K562 (cell line): ENCODE data around the gene SOSTDC1. TPM values are rescaled to one million over a fixed set of nuclear protein-coding genes. Genes with fewer than 3 reads are reported as not detected.

Experiments used
- ARNT ChIP-seq, 2 experiments: fragments of 450-650 bp; IDR thresholded peaks; 2 replicates each; pipeline ENCODE4 v1.6.1; 2016; ENCODE audit warnings: mild to moderate bottlenecking in 1 of 2
- C11orf30 ChIP-seq: fragments of 450-650 bp; IDR thresholded peaks from 2 replicates; pipeline ENCODE4 v1.6.1; 2016; ENCODE audit warnings: low read depth, mild to moderate bottlenecking
- DMBX1 ChIP-seq: fragments of 250-450 bp; sonication (Bioruptor Pico); IDR thresholded peaks from 2 replicates; pipeline ENCODE4 v1.8.0; 2022; ENCODE audit warnings: inconsistent platforms, mild to moderate bottlenecking, moderate library complexity, borderline replicate concordance
- ELF1 ChIP-seq: fragments of 200-800 bp; sonication (Bioruptor generic); IDR thresholded peaks from 2 replicates; pipeline ENCODE4 v1.6.1; 2016; ENCODE audit warnings: missing genetic modification characterization, missing compliant biosample characterization
- HDAC3 ChIP-seq: fragments of 450-650 bp; IDR thresholded peaks from 2 replicates; pipeline ENCODE4 v1.6.1; 2018; ENCODE audit warnings: borderline replicate concordance, mild to moderate bottlenecking, moderate library complexity; ENCODE audit not compliant: partially characterized antibody
- ILK ChIP-seq: fragments of 450-650 bp; IDR thresholded peaks from 2 replicates; pipeline ENCODE4 v1.6.1; 2016; ENCODE audit warnings: missing genetic modification characterization, low read depth, mild to moderate bottlenecking, missing compliant biosample characterization, moderate library complexity, borderline replicate concordance
- KAT2B ChIP-seq: IDR thresholded peaks from one replicate; pipeline ENCODE4 v1.6.1; 2012; ENCODE audit warnings: low read depth, mild to moderate bottlenecking, control low read depth, inconsistent platforms, low read length, moderate library complexity
- KDM1A ChIP-seq, 2 experiments: fragments of 450-650 bp; IDR thresholded peaks; 2 replicates each; pipeline ENCODE4 v1.6.1; 2016; ENCODE audit warnings: mild to moderate bottlenecking in 2 of 2
- KLF10 ChIP-seq: fragments of 250-450 bp; sonication (Bioruptor Pico); IDR thresholded peaks from 2 replicates; pipeline ENCODE4 v1.6.1; 2021; ENCODE audit warnings: matching md5 sums
- MBD2 ChIP-seq: sonication (generic); IDR thresholded peaks from 2 replicates; pipeline ENCODE4 v1.6.1; 2016; ENCODE audit warnings: low read depth, borderline replicate concordance
- PTBP1 ChIP-seq: fragments of 200-400 bp; formaldehyde crosslinking; IDR thresholded peaks from 2 replicates; pipeline ENCODE4 v1.6.1; 2017; ENCODE audit warnings: low read depth, low read length
- SOX6 ChIP-seq: fragments of 450-650 bp; IDR thresholded peaks from 2 replicates; pipeline ENCODE4 v1.6.1; 2014; ENCODE audit warnings: mild to moderate bottlenecking
- ZNF75A ChIP-seq: fragments of 450-650 bp; formaldehyde crosslinking; IDR thresholded peaks from 2 replicates; pipeline ENCODE4 v1.4.0; 2020; ENCODE audit warnings: mild to moderate bottlenecking
- polyA plus RNA-seq, 8 experiments: library from polyadenylated mRNA; depleted of rRNA in 4 of 8; stranded (reverse) in 5 of 8; unstranded in 3 of 8; fragments of >200 nt; fragmentation: Nextera tagmentation in 2 of 8; fragmentation: Illumina TruSeq in 1 of 8; extraction: Ambion mirVana in 2 of 8; extraction: Trizol in 1 of 8; gene quantifications; 2 replicates each; pipeline versions ENCODE4 v1.2.1 to v1.2.3, GENCODE V29; 2011 to 2014; ENCODE audit warnings: inconsistent platforms in 1 of 8, missing spikeins in 1 of 8
- total RNA-seq, 7 experiments: library from RNA; depleted of rRNA in 6 of 7; stranded (reverse); fragments of >200 nt in 6 of 7; fragmentation: Illumina TruSeq in 2 of 7; extraction: Trizol in 2 of 7; gene quantifications; 2 replicates each; pipeline versions ENCODE4 v1.2.1 to v1.2.3, GENCODE V29; 2011 to 2021; ENCODE audit warnings: low replicate concordance in 1 of 7
- TF ChIP-seq, protein P1 (sequence below), 3 experiments: fragments of 200-800 bp in 1 of 3; fragments of 250-450 bp in 1 of 3; fragments of 450-650 bp in 1 of 3; sonication (Bioruptor Pico) in 1 of 3; sonication (Bioruptor generic) in 1 of 3; formaldehyde crosslinking in 1 of 3; IDR thresholded peaks; 2 replicates each; pipeline versions ENCODE4 v1.6.1 to v1.8.0; 2016 to 2022; ENCODE audit warnings: mild to moderate bottlenecking in 2 of 3, missing genetic modification characterization in 2 of 3, missing compliant biosample characterization in 1 of 3, moderate library complexity in 1 of 3
- TF ChIP-seq, protein P2 (sequence below): fragments of 450-650 bp; formaldehyde crosslinking; IDR thresholded peaks from 2 replicates; pipeline ENCODE4 v1.4.0; 2022; ENCODE audit warnings: missing genetic modification characterization
- TF ChIP-seq, protein P3 (sequence below): sonication (generic); formaldehyde crosslinking; IDR thresholded peaks from 2 replicates; pipeline ENCODE4 v1.8.0; 2022; ENCODE audit warnings: mild to moderate bottlenecking, missing genetic modification reagents
- TF ChIP-seq, protein P4 (sequence below): sonication (generic); formaldehyde crosslinking; IDR thresholded peaks from 2 replicates; pipeline ENCODE4 v1.8.0; 2022; ENCODE audit warnings: missing genetic modification reagents, mild to moderate bottlenecking, borderline replicate concordance

Gene SOSTDC1
- total and polyA plus RNA-seq, 9 of the 15 experiments (the other 6 are each of a cell fraction or from before 2014, with no cell fraction given): 8.3 to 48.6 (median 15.9) TPM

DNA sequence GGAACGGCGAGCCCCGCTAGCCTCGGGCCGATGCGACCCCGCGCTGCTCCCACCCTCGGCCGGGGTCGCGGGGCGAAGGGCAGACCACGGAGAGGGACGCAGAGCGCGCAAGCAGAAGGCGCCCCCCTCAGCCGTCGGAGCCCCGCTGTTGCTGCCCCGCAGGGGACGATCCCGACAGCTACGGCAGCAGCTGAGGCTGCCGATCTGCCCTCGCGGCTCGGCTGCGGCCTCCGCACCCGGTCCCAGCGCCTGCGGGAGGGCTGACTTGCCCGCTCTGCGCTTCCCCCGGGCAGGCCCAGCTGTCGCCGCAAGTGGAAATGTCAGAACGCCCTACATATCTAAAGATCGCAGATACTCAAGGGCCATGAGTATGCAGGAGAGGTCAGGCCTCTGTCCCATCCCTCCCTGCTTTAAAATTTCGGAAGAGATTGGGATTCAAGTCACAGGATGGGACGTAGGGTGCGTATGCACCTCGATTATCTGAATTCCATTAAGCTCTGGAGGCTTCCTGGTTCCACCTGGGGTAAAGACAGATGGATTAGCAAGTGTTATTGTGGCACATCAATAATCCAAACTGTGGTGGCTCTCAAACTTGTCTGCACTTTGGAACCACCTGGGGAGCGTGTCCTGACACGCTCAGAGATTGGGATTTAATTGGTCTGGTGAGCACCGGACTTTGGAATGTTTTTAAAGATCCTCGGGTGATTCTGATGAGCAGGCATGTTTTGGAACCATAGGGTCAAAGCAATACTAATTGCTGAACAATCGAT is 44.0 kb downstream of the SOSTDC1 start, which contains the start of gene CRPPA (continued):
- TF ChIP-seq, protein P1, sequence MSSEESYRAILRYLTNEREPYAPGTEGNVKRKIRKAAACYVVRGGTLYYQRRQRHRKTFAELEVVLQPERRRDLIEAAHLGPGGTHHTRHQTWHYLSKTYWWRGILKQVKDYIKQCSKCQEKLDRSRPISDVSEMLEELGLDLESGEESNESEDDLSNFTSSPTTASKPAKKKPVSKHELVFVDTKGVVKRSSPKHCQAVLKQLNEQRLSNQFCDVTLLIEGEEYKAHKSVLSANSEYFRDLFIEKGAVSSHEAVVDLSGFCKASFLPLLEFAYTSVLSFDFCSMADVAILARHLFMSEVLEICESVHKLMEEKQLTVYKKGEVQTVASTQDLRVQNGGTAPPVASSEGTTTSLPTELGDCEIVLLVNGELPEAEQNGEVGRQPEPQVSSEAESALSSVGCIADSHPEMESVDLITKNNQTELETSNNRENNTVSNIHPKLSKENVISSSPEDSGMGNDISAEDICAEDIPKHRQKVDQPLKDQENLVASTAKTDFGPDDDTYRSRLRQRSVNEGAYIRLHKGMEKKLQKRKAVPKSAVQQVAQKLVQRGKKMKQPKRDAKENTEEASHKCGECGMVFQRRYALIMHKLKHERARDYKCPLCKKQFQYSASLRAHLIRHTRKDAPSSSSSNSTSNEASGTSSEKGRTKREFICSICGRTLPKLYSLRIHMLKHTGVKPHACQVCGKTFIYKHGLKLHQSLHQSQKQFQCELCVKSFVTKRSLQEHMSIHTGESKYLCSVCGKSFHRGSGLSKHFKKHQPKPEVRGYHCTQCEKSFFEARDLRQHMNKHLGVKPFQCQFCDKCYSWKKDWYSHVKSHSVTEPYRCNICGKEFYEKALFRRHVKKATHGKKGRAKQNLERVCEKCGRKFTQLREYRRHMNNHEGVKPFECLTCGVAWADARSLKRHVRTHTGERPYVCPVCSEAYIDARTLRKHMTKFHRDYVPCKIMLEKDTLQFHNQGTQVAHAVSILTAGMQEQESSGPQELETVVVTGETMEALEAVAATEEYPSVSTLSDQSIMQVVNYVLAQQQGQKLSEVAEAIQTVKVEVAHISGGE (CRISPR knock-in tag; IDR thresholded peaks at IDR 0.05): peak in 1 of 3 experiments; percentile 14; a peak in 1 of 6 replicates
- TF ChIP-seq, protein P2, sequence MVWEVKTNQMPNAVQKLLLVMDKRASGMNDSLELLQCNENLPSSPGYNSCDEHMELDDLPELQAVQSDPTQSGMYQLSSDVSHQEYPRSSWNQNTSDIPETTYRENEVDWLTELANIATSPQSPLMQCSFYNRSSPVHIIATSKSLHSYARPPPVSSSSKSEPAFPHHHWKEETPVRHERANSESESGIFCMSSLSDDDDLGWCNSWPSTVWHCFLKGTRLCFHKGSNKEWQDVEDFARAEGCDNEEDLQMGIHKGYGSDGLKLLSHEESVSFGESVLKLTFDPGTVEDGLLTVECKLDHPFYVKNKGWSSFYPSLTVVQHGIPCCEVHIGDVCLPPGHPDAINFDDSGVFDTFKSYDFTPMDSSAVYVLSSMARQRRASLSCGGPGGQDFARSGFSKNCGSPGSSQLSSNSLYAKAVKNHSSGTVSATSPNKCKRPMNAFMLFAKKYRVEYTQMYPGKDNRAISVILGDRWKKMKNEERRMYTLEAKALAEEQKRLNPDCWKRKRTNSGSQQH (CRISPR knock-in tag): no peak
- TF ChIP-seq KLF10 (CRISPR knock-in tag) (no peak), ZNF75A (CRISPR knock-in tag) (no peak), KAT2B (no peak), PTBP1 (no peak), HDAC3 (no peak), MBD2 (0 out of 2 replicates have a peak, but pooled peaks have one; percentile 18), ARNT (IDR thresholded peaks at IDR 0.05) (no peak; a peak in 1 of 4 replicates), ILK (tag) (no peak), KDM1A (IDR thresholded peaks at IDR 0.05) (peak; percentile 19 to 35; a peak in 1 of 4 replicates), SOX6 (no peak), DMBX1 (CRISPR knock-in tag) (0 out of 2 replicates have a peak, but pooled peaks have one; percentile 7), C11orf30 (peak; percentile 74), ELF1 (tag) (peak; percentile 37; the same call in 1 of the 2 replicates)
- TF ChIP-seq, protein P3, sequence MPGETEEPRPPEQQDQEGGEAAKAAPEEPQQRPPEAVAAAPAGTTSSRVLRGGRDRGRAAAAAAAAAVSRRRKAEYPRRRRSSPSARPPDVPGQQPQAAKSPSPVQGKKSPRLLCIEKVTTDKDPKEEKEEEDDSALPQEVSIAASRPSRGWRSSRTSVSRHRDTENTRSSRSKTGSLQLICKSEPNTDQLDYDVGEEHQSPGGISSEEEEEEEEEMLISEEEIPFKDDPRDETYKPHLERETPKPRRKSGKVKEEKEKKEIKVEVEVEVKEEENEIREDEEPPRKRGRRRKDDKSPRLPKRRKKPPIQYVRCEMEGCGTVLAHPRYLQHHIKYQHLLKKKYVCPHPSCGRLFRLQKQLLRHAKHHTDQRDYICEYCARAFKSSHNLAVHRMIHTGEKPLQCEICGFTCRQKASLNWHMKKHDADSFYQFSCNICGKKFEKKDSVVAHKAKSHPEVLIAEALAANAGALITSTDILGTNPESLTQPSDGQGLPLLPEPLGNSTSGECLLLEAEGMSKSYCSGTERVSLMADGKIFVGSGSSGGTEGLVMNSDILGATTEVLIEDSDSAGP: no peak
- TF ChIP-seq, protein P4, sequence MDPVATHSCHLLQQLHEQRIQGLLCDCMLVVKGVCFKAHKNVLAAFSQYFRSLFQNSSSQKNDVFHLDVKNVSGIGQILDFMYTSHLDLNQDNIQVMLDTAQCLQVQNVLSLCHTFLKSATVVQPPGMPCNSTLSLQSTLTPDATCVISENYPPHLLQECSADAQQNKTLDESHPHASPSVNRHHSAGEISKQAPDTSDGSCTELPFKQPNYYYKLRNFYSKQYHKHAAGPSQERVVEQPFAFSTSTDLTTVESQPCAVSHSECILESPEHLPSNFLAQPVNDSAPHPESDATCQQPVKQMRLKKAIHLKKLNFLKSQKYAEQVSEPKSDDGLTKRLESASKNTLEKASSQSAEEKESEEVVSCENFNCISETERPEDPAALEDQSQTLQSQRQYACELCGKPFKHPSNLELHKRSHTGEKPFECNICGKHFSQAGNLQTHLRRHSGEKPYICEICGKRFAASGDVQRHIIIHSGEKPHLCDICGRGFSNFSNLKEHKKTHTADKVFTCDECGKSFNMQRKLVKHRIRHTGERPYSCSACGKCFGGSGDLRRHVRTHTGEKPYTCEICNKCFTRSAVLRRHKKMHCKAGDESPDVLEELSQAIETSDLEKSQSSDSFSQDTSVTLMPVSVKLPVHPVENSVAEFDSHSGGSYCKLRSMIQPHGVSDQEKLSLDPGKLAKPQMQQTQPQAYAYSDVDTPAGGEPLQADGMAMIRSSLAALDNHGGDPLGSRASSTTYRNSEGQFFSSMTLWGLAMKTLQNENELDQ: no peak
